Activated CD8-positive, alpha-beta memory T cell treated with anti-CD3 and anti-CD28 coated beads, Interleukin-2, amount 10 ng/mL, durations not matched to agents 7 days and 5 days (primary cell): Measurements from ENCODE around the gene CCDC83. TPM values are rescaled to one million over a fixed set of nuclear protein-coding genes. Genes with fewer than 3 reads are reported as not detected.
"Not testable (repeated sequence)": the region's sequence is repeated elsewhere in the genome, so short reads cannot be mapped to it uniquely, and the experiment has no call there.

Source experiments
- ATAC-seq: fragments of 150-1000 bp; cut with Tn5 transposase; one replicate; pipeline ENCODE4 v1.10.0; 2021; ENCODE audit warnings: moderate library complexity
- CTCF ChIA-PET: fragments of 350-600 bp; sonication (Branson Sonifier 250); formaldehyde crosslinking; loops from one replicate; lab custom pipeline; 2021; ENCODE audit warnings: antibody characterized with exemption; lab: Charles Lee
- DNase-seq: peaks from one replicate; pipeline ENCODE4 v3.0.0-alpha.2; 2020
- H3K27ac Mint-ChIP-seq: one replicate; pipeline ENCODE4 v1.8.0; 2021; ENCODE audit warnings: mild to moderate bottlenecking, mixed read lengths
- H3K27me3 Mint-ChIP-seq: one replicate; pipeline ENCODE4 v1.8.0; 2021; ENCODE audit warnings: mixed read lengths
- H3K36me3 Mint-ChIP-seq: one replicate; pipeline ENCODE4 v1.8.0; 2021; ENCODE audit warnings: mild to moderate bottlenecking, mixed read lengths
- H3K4me1 Mint-ChIP-seq: one replicate; pipeline ENCODE4 v1.8.0; 2021; ENCODE audit warnings: mixed read lengths
- H3K4me3 Mint-ChIP-seq: one replicate; pipeline ENCODE4 v1.8.0; 2021; ENCODE audit warnings: mild to moderate bottlenecking, moderate library complexity, mixed read lengths
- H3K9me3 Mint-ChIP-seq: one replicate; pipeline ENCODE4 v1.8.0; 2022; ENCODE audit warnings: low read depth, mixed read lengths
- total RNA-seq, 2 experiments: library from RNA; stranded (reverse); gene quantifications; one replicate each; pipeline ENCODE4 v1.2.3, GENCODE V29; 2021

Gene CCDC83
- total RNA-seq, 2 experiments from 2014 or later: not detected

DNA sequence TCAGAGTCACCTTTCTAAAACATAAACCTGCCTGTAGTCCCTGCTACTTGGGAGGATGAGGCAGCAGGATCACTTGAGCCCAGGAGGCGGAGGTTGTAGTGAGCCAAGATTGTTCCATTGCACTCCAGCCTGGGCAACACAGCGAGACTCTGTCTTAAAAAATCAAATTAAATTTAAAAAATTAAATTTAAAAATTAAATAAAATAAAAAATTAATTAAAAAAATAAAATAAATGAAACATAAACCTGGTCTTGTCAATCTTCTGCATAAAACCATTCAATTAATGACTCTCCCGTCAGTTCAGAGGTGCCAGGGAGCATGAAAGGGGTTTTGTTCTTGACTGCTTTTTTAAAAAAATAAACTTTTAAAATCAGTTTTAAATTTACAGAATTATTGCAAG, 48.6 kb downstream of the CCDC83 start:
- CTCF ChIA-PET: interaction anchor here (1.1 kb wide), 1 partner anchor 95 kb away, joined by 3 read pairs; no protein-coding TSS in a partner anchor
- DNase-seq: no peak
- peaks cover 3% of the 10 kb centered on the region for H3K27me3 Mint-ChIP-seq
- H3K36me3 Mint-ChIP-seq: no peaks in the 10 kb centered on the region
- H3K4me3 Mint-ChIP-seq: no peak overlapping the region
- no peaks in the 10 kb centered on the region for H3K4me1 Mint-ChIP-seq
- no peak for ATAC-seq
- H3K9me3 Mint-ChIP-seq: no peaks in the 10 kb centered on the region
- no peak overlapping the region for H3K27ac Mint-ChIP-seq

DNA sequence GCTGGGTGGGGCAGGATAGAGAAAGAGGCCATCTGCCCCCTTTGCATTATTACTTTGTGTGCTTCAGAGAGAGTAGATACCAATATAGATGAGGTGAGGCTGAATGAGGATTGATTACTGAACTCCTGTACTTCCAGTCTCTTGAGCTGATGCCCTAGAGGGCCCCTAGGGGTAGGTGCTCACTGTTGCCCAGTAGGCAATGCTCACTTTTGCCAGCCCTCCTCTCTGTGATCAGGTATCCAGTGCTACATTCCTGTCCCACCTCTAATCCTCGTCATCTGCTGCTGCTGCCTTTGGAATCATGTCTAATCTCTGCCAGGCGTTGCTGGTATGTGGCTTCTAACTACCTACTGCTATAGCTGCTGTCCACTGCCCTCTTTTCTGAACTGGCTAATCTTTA, 57.2 kb downstream of the CCDC83 start:
- DNase-seq (no peak), ATAC-seq (no peak)
- H3K36me3 Mint-ChIP-seq: peaks cover 2% of the 10 kb centered on the region
- CTCF ChIA-PET: no interaction called here
- H3K9me3 Mint-ChIP-seq: peaks cover 2% of the 10 kb centered on the region
- no peaks in the 10 kb centered on the region for H3K4me1 Mint-ChIP-seq
- H3K27ac Mint-ChIP-seq: no peak overlapping the region
- peaks cover 3% of the 10 kb centered on the region for H3K27me3 Mint-ChIP-seq
- H3K4me3 Mint-ChIP-seq: no peak overlapping the region

DNA sequence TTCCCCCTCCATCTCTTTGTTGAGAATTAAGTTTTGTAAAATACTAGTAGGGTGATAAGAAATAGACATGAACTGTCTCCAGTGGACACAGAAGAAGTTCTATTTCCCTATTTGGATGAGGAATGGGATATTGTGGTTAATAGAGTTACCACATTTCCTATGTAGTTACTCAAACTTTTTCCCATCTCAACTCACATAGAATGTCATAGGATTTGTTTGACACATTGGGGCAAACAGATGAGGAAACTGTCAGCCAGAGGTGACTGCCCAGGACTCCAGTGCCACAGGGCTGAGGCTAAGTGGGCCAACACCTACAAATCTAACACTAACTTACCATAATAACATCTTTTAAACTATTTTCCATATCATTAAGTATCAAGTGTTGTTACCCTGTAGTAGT, 58.3 kb downstream of the CCDC83 start:
- no peak overlapping the region for H3K27ac Mint-ChIP-seq
- H3K4me1 Mint-ChIP-seq: no peaks in the 10 kb centered on the region
- peaks cover 3% of the 10 kb centered on the region for H3K27me3 Mint-ChIP-seq
- peaks cover 2% of the 10 kb centered on the region for H3K36me3 Mint-ChIP-seq
- H3K4me3 Mint-ChIP-seq: no peak overlapping the region
- DNase-seq: no peak
- CTCF ChIA-PET: no interaction called here
- no peak for ATAC-seq
- peaks cover 2% of the 10 kb centered on the region for H3K9me3 Mint-ChIP-seq

DNA sequence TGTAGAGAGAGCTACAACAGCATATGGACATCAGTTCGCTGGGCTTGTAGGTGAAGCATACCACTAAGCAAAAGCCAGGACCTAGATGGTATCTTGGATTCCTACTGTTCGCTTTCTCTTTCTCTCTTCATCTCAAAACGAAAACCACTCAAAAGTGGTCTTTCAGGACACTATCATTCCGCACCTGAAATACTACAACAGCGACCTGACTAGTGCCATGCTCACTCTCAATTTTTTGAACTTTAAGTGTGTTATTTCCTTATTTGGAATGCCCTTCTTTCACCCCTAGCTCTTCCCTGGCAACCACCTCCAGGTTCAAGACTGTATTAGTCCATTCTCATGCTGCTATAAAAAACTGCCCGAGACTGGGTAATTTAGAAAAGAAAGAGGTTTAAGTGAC, 59.2 kb downstream of the CCDC83 start:
- Mint-ChIP-seq H3K27ac (no peak overlapping the region), H3K36me3 (peaks cover 2% of the 10 kb centered on the region), H3K9me3 (peaks cover 2% of the 10 kb centered on the region), H3K4me1 (no peaks in the 10 kb centered on the region), H3K4me3 (no peak overlapping the region), H3K27me3 (peaks cover 3% of the 10 kb centered on the region)
- ATAC-seq (no peak), DNase-seq (no peak)
- CTCF ChIA-PET: interaction anchor here (1.4 kb wide), 1 partner anchor 59 kb away, joined by 3 read pairs; the partner anchor contains the start of gene CCDC83

DNA sequence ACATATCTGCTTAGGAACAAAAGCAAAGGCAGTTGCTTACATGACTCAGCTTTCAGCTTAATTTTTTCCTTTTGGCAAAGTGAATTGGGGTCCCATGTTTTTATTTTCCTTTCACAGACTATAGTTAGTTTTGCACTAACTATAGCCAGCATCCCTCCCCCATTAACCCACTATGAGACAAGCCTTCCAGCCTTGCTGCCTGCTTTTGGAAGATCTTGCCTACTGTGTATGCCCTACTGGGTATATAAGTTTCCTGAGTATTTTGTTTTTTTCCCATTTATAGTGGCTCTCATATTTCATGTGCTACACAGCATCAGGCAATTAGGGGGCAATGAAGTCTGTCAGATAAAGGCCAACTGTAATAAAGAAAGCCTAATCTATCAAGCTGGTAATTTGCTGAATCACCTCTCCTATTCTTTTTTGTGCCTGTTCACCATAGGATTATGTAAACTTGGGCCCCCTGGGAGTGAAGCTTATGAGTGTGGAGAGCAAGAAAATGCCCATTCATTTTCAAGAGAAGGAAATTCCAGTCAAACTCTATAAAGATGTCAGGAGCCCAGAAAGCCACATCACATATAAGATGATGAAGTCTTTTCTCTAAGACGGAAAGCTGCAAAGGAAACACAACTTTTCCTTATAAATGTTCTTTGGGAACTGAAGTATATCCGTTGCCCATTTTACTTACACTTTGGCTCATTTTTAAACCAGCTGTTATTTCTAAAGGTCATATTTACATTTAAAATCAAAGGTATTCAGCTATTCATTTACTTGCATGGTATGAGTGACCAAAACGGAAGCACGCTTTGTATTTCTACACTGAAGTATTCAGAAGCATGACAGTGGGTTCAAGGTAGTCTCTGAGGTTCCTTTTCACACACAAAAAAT, 64.0 kb downstream of the CCDC83 start:
- Mint-ChIP-seq H3K27ac (no peak overlapping the region), H3K36me3 (peaks cover 2% of the 10 kb centered on the region), H3K27me3 (no peaks in the 10 kb centered on the region), H3K9me3 (peaks cover 2% of the 10 kb centered on the region), H3K4me3 (no peak overlapping the region), H3K4me1 (peaks cover 9% of the 10 kb centered on the region)
- DNase-seq (no peak), ATAC-seq (no peak)
- CTCF ChIA-PET: interaction anchor here (0.7 kb wide), 1 partner anchor 20 kb away, joined by 3 read pairs; no protein-coding TSS in a partner anchor

DNA sequence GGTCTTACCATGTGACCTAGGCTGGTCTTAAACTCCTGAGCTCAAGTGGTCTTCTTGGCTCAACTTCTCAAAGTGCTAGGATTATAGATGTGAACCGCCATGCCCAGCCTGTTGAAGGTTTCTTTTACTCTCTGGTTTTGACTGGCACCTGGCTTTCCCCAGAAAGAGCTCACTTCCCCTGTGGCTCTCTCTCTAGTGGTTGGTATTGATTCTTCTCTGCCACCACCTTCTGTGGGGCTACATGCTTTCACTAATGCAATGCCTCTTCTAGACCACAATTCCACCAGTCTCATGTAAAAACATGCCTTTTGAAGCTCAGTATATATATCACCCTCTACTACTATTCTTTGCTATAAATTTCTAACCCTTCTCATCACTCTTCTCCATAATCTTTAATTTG, 67.2 kb downstream of the CCDC83 start:
- CTCF ChIA-PET: no interaction called here
- peak; percentile 36 for ATAC-seq
- Mint-ChIP-seq H3K36me3 (no peaks in the 10 kb centered on the region), H3K27ac (no peak overlapping the region), H3K27me3 (peaks cover 16% of the 10 kb centered on the region), H3K4me1 (peaks cover 9% of the 10 kb centered on the region), H3K9me3 (no peaks in the 10 kb centered on the region), H3K4me3 (no peak overlapping the region)
- no peak for DNase-seq

DNA sequence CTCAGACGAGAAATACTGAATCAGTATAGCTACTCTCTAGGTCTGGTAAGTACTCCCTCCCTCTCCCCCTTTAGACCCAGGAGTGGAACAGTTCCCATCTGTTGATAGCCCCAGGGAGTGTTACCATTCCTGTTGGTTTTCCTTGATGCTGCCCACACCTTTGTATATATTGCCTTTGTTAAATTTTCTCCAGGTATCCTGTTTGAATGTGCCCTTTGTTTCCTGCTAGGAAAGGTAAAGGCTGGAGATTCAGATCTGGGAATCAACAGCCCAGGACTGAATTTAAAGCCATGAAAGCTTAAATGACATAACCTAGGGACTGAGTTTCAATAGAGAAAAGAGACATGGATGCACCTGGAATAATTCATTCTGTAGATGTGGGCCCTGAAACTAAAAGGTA, 68.3 kb downstream of the CCDC83 start:
- Mint-ChIP-seq H3K4me3 (no peak overlapping the region), H3K27ac (no peak overlapping the region), H3K36me3 (no peaks in the 10 kb centered on the region), H3K27me3 (peaks cover 25% of the 10 kb centered on the region), H3K4me1 (peaks cover 9% of the 10 kb centered on the region), H3K9me3 (no peaks in the 10 kb centered on the region)
- CTCF ChIA-PET: no interaction called here
- ATAC-seq (no peak), DNase-seq (no peak)

DNA sequence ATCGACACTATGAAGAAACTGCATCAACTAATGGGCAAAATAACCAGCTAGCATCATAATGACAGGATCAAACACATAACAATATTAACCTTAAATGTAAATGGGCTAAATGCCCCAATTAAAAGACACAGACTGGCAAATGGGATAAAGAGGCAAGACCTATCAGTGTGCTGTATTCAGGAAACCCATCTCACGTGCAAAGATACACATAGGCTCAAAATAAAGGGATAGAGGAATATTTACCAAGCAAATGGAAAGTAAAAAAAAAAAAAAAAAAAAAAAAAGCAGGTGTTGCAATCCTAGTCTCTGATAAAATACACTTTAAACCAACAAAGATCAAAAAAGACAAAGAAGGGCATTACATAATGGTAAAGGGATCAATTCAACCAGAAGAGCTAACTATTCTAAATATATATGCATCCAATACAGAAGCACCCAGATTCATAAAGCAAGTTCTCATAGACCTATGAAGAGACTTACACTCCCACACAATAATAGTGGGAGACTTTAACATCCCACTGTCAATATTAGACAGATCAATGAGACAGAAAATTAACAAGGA, 71.6 kb downstream of the CCDC83 start:
- not testable (repeated sequence) for H3K4me1 Mint-ChIP-seq, DNase-seq, H3K9me3 Mint-ChIP-seq, H3K4me3 Mint-ChIP-seq, ATAC-seq, H3K27ac Mint-ChIP-seq, H3K36me3 Mint-ChIP-seq
- CTCF ChIA-PET: interaction anchor here (0.6 kb wide), 1 partner anchor 1264 kb away, joined by 3 read pairs; no protein-coding TSS in a partner anchor
- peaks cover 35% of the 10 kb centered on the region for H3K27me3 Mint-ChIP-seq

DNA sequence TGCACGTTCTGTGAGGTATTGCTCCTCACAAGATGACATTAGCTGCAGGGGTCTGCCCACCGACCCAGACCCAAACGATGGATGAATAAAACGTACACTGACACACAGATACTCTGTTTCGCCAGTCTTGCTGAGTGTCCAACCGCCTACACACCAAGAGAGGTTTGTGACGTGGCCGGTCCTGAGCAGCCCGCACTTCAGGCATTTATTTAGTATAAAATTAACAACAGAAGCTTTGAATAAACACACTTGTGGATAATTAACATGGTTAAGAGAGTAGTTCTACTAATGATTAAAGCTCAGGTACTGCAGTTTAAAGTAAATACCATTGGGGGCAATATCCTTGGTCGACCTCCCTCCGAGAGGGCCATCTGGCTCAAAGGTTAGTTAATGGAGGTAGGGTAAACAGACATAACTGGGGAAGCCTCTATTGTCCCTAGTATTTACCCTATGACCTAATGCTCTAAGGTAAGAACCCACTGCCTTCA, 75.7 kb downstream of the CCDC83 start:
- no peaks in the 10 kb centered on the region for H3K4me1 Mint-ChIP-seq
- CTCF ChIA-PET: no interaction called here
- no peak for ATAC-seq

DNA sequence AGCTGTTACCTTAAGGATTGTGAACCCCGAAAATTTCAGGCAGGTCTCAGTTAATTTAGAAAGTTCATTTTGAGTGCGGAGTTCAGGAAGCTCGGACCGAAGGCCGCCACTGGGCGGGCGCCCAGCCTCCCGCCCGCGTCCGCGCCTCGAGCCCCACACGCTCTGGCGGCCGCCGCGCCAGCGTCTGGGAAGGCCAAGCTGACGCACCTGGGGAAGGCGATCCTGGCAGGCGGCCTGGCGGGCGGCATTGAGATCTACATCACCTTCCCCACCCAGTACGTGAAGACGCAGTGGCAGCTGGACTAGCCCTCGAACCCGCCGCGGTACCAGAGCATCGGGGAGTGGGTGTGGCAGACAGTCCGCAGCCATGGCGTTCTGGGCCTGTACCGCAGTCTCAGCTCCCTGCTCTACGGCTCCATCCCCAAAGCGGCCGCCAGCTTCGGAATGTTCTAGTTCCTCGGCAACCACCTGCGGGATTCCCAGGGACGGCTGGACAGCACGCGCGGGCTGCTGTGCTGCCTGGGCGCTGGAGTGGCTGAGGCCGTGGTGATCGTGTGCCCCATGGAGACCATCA, 79.5 kb downstream of the CCDC83 start:
- H3K36me3 Mint-ChIP-seq: peaks cover 9% of the 10 kb centered on the region
- DNase-seq (no peak), ATAC-seq (no peak)
- CTCF ChIA-PET: no interaction called here
- H3K27me3 Mint-ChIP-seq: peaks cover 7% of the 10 kb centered on the region
- H3K9me3 Mint-ChIP-seq: peaks cover 3% of the 10 kb centered on the region
- no peak overlapping the region for H3K27ac Mint-ChIP-seq
- H3K4me1 Mint-ChIP-seq: peaks cover 11% of the 10 kb centered on the region
- no peak overlapping the region for H3K4me3 Mint-ChIP-seq

More for the DNA sequence above, 75.7 kb downstream of the CCDC83 start:
- Mint-ChIP-seq H3K4me3 (no peak overlapping the region), H3K9me3 (peaks cover 2% of the 10 kb centered on the region), H3K27ac (no peak overlapping the region), H3K36me3 (peaks cover 2% of the 10 kb centered on the region), H3K27me3 (peaks cover 30% of the 10 kb centered on the region)
- no peak for DNase-seq

DNA sequence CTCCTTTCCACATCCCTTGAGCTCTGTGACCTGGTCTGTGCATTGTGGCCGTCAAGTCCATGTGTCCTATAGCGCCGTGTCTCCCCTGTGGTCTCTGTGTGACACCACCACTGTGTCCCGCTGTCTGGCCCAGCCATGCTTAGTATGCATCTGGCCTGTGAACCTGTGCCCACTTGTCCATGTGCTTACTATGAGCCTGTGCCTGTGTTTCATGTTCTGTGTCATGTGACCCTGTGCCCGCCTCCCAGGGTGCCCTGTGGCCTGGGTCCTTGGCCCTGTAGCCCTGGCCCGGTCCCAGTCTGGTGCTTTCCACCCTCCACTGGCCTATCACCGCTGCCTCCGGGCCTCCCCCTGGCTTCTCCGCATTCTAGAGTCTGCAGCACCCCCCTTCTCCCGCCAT, 80.6 kb downstream of the CCDC83 start:
- ATAC-seq: no peak
- Mint-ChIP-seq H3K4me1 (peaks cover 16% of the 10 kb centered on the region), H3K9me3 (peaks cover 3% of the 10 kb centered on the region)

DNA sequence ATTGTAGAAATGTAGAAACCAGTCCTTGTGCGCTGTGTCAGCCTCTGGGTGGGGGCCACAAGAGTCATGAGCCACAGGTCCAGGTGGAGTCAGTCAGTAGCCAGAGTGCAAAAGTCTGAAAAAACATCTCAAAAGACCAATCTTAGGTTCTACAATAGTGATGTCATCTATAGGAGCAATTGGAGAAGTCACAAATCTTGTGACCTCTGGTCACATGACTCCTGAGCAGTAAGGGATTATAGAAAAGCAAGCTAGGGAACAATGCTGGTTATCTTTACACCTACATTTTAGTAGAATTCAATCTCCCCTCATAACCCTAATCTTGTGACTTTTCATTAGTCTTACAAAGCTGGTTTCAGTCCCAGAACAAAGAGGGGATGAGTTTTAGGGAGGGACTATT, 82.7 kb downstream of the CCDC83 start:
- Mint-ChIP-seq H3K27me3 (no peaks in the 10 kb centered on the region), H3K9me3 (peaks cover 3% of the 10 kb centered on the region), H3K36me3 (peaks cover 9% of the 10 kb centered on the region), H3K4me1 (peaks cover 16% of the 10 kb centered on the region), H3K4me3 (no peak overlapping the region), H3K27ac (no peak overlapping the region)
- DNase-seq: no peak
- no peak for ATAC-seq
- CTCF ChIA-PET: interaction anchor here (2.2 kb wide), 1 partner anchor 82 kb away, joined by 6 read pairs; the partner anchor contains the start of gene CCDC83

More for the DNA sequence above, 80.6 kb downstream of the CCDC83 start:
- no peak for DNase-seq
- H3K36me3 Mint-ChIP-seq: peaks cover 9% of the 10 kb centered on the region
- CTCF ChIA-PET: no interaction called here
- H3K27ac Mint-ChIP-seq: peak overlapping the region; percentile 40
- H3K27me3 Mint-ChIP-seq: no peaks in the 10 kb centered on the region
- no peak overlapping the region for H3K4me3 Mint-ChIP-seq
